Loucy (cell line): ENCODE measurements around the gene ALG14.

ENCODE experiments used
- H2AFZ ChIP-seq: fragments of 200-600 bp; sonication (generic); 2 replicates; pipeline ENCODE4 v1.6.0; 2016; ENCODE audit warnings: antibody characterized with exemption, mild to moderate bottlenecking, low read length, moderate library complexity
- H3F3A ChIP-seq: fragments of 200-600 bp; 2 replicates; pipeline ENCODE4 v1.6.0; 2016; ENCODE audit warnings: antibody characterized with exemption, low read depth, mild to moderate bottlenecking
- H3K27me3 ChIP-seq: fragments of 200-600 bp; sonication (generic); 2 replicates; pipeline ENCODE4 v1.6.1; 2014; ENCODE audit warnings: low read length, mild to moderate bottlenecking; ENCODE audit not compliant: insufficient read depth, poor library complexity, severe bottlenecking
- H3K36me3 ChIP-seq: fragments of 200-600 bp; sonication (generic); 2 replicates; pipeline ENCODE4 v1.6.1; 2016; ENCODE audit warnings: low read length; ENCODE audit not compliant: insufficient read depth
- H3K4me1 ChIP-seq: fragments of 200-600 bp; sonication (generic); 2 replicates; pipeline ENCODE4 v1.5.1; 2014; ENCODE audit warnings: low read length, mild to moderate bottlenecking; ENCODE audit not compliant: insufficient read depth, poor library complexity, severe bottlenecking
- H3K4me2 ChIP-seq: fragments of 200-600 bp; sonication (generic); 2 replicates; pipeline ENCODE4 v1.6.0; 2014; ENCODE audit warnings: antibody characterized with exemption, low read length, low read depth, mild to moderate bottlenecking; ENCODE audit not compliant: poor library complexity, severe bottlenecking
- H3K4me3 ChIP-seq: fragments of 200-600 bp; sonication (generic); 2 replicates; pipeline ENCODE4 v1.5.1; 2014; ENCODE audit warnings: low read length, mild to moderate bottlenecking, mixed read lengths; ENCODE audit not compliant: poor library complexity, severe bottlenecking
- H3K79me2 ChIP-seq: fragments of 200-600 bp; sonication (generic); 2 replicates; pipeline ENCODE4 v1.6.1; 2014; ENCODE audit warnings: low read length; ENCODE audit not compliant: insufficient read depth
- H3K9ac ChIP-seq: fragments of 200-600 bp; sonication (generic); 2 replicates; pipeline ENCODE4 v1.6.0; 2014; ENCODE audit warnings: mild to moderate bottlenecking, low read depth, low read length, moderate library complexity; ENCODE audit not compliant: poor library complexity, severe bottlenecking
- H3K9me2 ChIP-seq: fragments of 200-600 bp; sonication (generic); replicated peaks from 2 replicates; pipeline ENCODE4 v1.6.1; 2016; ENCODE audit warnings: low read depth, low read length, mixed read lengths
- H3K9me3 ChIP-seq: fragments of 200-600 bp; sonication (generic); 2 replicates; pipeline ENCODE4 v1.6.1; 2014; ENCODE audit warnings: mild to moderate bottlenecking, antibody characterized with exemption, low read length, low read depth; ENCODE audit not compliant: insufficient read depth
- H4K20me1 ChIP-seq: fragments of 200-600 bp; sonication (generic); 2 replicates; pipeline ENCODE4 v1.6.0; 2014; ENCODE audit warnings: antibody characterized with exemption, low read length, mild to moderate bottlenecking; ENCODE audit not compliant: insufficient read depth, poor library complexity, severe bottlenecking
- EZH2phosphoT487 ChIP-seq: fragments of 200-600 bp; IDR thresholded peaks from 2 replicates; pipeline ENCODE4 v1.6.1; 2018; ENCODE audit warnings: antibody characterized with exemption, mild to moderate bottlenecking, moderate library complexity, borderline replicate concordance
- TF ChIP-seq, protein P1 (sequence below): fragments of 200-600 bp; sonication (generic); conservative IDR thresholded peaks from 2 replicates; pipeline ENCODE4 v1.5.1; 2014; ENCODE audit warnings: mild to moderate bottlenecking, antibody characterized with exemption, low read length

Gene ALG14

DNA sequence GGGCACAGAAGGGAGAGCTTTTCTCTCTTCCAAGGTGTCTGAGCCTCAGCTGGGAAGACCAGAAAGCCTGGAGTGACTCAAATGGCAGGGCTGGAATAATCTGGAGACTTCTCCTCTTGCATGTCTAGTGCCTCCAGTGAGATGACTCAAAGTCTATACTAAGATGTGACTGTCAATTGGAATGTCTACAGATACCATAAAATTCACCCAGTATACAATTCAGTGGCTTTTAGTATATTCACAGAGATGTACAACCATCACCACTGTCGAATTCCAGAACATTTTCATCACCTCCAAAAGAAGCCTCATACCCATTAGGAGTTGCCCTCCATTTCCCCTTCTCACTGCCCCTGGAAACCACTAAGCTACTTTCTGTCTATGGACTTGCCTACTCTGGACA is 97.9 kb downstream of the ALG14 start:
- Histone ChIP-seq H3K4me3 (no peak overlapping the region), H3K27me3 (no peaks in the 10 kb centered on the region), H3K79me2 (no peaks in the 10 kb centered on the region), H3K4me1 (peaks cover 24% of the 10 kb centered on the region), H3F3A (peaks cover 5% of the 10 kb centered on the region), H3K9ac (no peak overlapping the region), H3K9me2 (no peaks in the 10 kb centered on the region), H2AFZ (no peak overlapping the region), H3K36me3 (no peaks in the 10 kb centered on the region), H3K4me2 (no peak overlapping the region), H4K20me1 (no peaks in the 10 kb centered on the region), H3K9me3 (no peaks in the 10 kb centered on the region)
- TF ChIP-seq EZH2phosphoT487: no peak
- TF ChIP-seq, protein P1, sequence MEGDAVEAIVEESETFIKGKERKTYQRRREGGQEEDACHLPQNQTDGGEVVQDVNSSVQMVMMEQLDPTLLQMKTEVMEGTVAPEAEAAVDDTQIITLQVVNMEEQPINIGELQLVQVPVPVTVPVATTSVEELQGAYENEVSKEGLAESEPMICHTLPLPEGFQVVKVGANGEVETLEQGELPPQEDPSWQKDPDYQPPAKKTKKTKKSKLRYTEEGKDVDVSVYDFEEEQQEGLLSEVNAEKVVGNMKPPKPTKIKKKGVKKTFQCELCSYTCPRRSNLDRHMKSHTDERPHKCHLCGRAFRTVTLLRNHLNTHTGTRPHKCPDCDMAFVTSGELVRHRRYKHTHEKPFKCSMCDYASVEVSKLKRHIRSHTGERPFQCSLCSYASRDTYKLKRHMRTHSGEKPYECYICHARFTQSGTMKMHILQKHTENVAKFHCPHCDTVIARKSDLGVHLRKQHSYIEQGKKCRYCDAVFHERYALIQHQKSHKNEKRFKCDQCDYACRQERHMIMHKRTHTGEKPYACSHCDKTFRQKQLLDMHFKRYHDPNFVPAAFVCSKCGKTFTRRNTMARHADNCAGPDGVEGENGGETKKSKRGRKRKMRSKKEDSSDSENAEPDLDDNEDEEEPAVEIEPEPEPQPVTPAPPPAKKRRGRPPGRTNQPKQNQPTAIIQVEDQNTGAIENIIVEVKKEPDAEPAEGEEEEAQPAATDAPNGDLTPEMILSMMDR: no peak

DNA sequence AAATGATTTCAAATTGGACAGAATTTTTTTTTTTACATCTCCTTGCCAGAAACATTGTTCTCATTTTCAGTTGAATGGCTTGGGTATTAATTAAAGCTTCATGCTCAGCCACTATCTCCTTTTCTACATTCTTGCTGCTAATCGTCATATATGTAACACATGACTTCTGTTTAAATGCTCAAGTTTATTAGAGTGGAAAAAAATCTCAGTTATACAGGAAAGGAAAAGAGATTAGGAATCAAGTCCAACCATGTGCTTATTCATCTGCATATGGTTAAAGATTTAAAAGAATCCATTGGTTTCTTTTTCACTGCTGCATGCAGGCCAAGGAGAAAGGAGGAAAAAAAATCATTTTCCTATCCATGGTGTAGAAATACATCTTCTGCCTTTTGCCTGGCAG is 98.5 kb downstream of the ALG14 start:
- no peaks in the 10 kb centered on the region for H3K27me3 ChIP-seq
- H3K9me3 ChIP-seq: no peaks in the 10 kb centered on the region
- H3F3A ChIP-seq: peaks cover 1% of the 10 kb centered on the region
- H3K79me2 ChIP-seq: no peaks in the 10 kb centered on the region
- H2AFZ ChIP-seq: no peak overlapping the region
- peaks cover 18% of the 10 kb centered on the region for H3K4me1 ChIP-seq
- H3K9me2 ChIP-seq: no peaks in the 10 kb centered on the region
- H3K9ac ChIP-seq: no peak overlapping the region
- no peak overlapping the region for H3K4me2 ChIP-seq
- H4K20me1 ChIP-seq: no peaks in the 10 kb centered on the region
- no peaks in the 10 kb centered on the region for H3K36me3 ChIP-seq
- no peak for TF ChIP-seq EZH2phosphoT487
- TF ChIP-seq, protein P1: no peak
- H3K4me3 ChIP-seq: no peak overlapping the region

DNA sequence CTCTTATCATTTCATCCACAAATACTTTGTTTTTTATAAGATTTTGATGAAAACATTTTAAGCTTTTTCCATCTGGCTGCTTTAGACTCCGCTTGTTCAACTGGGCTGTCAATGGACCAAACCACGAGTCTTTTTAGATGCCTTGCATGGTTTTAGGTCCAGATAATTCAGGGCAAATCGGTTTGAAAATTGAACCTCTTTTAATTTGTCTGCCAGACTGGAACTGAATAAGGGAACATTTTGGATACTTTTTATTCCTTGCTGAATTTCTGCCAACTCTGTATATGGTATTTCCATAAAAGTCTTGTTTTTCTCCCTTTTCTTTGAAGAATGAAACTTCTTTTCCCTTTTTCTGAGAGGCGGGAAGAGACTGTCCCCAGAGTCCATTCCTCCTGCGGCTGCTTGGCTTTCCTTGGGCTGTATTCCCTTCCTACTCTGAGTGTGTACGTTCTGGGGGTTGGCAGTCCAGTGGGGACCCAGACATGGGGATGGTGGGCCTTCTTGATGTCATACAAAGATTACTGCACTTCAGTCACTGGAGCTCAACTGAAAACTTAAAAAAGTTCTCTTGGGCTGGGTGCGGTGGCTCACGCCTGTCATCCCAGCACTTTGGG is 99.3 kb downstream of the ALG14 start:
- Histone ChIP-seq H3K9me3 (no peaks in the 10 kb centered on the region), H3K36me3 (no peaks in the 10 kb centered on the region), H4K20me1 (no peaks in the 10 kb centered on the region), H3K79me2 (no peaks in the 10 kb centered on the region), H3K4me2 (no peak overlapping the region), H3K4me3 (no peak overlapping the region), H3K9me2 (no peaks in the 10 kb centered on the region), H3K4me1 (peaks cover 13% of the 10 kb centered on the region), H3F3A (no peaks in the 10 kb centered on the region), H2AFZ (no peak overlapping the region), H3K9ac (no peak overlapping the region), H3K27me3 (no peaks in the 10 kb centered on the region)
- TF ChIP-seq EZH2phosphoT487: no peak
- TF ChIP-seq, protein P1: no peak
